HG03280 (cell line): ENCODE results near the gene PRCP.

ENCODE experiments used
- ATAC-seq: cut with Tn5 transposase; IDR thresholded peaks from one replicate; pipeline ENCODE4 v1.9.1; 2021; ENCODE audit warnings: mild to moderate bottlenecking, moderate library complexity; ENCODE audit not compliant: unreplicated experiment

The PRCP gene

GRCh38 chr11:82837650-82838049 is 62.6 kb downstream of the PRCP start:
- ATAC-seq = no peak

DNA sequence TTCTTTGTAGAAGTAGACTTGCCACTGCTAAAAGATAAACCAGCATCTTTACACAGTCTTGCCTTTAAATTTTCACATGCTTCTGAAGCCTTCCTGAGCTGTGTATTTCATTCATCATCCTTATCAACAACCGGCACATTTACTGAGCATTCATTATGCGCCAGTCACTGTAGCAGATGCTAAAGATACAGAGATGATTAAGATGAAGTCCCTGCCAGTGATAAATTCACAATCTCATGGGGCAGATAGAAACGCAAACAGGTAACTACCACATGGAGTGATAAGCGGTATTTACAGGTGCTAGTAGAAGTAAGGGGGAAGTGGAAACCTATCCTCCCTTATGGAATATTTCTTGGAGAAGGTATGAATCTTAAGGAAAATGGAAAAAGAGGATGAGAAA is 67.2 kb downstream of the PRCP start:
- no peak for ATAC-seq

DNA sequence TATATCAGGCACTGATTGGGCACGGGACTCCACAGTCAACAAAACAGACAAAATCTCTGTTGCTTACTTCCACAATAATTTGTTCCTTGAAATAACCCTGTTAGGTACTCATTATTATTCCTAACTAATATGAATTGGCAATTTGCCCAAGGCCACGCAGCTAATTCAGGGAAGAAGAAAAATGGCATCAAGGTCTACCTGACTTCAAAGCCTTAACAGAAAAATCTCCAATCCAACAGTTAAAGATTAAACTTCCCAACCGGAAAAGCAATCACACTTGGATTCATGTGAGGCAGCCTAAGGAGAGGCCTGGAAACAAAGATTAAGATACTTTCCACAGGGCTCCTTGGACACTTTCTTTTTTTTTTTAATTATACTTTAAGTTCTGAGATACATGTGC is 68.9 kb downstream of the PRCP start:
- ATAC-seq = no peak

DNA sequence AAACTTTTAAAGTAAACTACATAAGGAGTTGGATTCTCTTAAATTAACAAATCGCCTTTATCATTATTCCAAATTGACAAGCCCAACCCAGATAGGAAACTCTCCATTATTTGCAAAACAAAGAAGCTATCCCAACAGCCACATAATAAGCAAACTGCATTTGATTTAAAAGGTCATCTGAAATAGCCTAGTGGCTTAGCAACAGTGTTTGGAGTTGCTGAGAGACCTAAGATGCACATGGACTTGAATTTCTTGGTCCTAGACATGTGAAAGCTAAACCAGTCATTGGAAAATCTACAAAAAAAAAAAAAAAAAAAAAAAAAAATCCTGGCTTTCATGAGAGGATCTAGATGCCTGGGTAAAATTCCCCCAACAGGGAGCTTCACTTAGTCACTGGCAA is 69.5 kb downstream of the PRCP start:
- ATAC-seq = no peak

DNA sequence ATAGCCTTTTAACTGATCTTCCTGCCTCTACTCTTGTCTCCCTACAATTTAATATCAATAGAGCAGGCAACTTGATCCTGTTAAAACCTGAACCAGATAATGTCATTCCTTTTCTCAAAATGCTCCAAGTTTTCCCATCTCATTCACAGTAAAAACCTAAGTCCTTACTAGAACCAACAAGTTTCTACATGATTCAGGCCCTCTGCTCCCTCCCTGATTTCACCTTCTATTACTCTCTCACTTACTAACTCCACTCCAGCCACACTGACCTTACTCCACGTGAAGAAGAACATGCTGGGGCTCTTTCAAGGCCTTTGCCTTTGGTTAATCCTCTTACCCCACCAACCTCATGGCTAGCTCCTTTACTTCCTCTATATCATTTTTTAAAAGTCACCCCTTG is 71.1 kb downstream of the PRCP start:
- ATAC-seq = no peak

- no peak for ATAC-seq
Observed at GRCh38 chr11:82828472-82828871, 71.8 kb downstream of the PRCP start.

DNA sequence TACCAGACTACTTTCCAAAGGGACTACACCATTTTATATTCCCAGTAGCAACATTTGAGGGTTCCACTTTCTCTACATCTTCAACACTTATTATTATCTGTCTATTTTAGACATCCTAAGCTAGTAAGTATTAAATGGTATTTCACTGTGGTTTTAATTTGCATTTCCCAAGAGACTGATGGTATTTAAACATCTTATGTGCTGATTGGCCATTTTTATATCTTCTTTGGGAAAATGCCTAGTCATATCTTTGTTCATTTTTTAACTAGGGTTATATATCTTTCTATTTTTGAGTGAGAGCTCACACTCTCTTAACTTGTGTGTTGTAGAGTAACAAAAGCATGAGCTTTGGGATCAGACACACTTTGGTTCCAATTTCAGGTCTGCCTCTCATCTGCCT is 73.7 kb downstream of the PRCP start:
- no peak for ATAC-seq

- no peak for ATAC-seq
Observed at GRCh38 chr11:82823647-82824619, 76.3 kb downstream of the PRCP start.

DNA sequence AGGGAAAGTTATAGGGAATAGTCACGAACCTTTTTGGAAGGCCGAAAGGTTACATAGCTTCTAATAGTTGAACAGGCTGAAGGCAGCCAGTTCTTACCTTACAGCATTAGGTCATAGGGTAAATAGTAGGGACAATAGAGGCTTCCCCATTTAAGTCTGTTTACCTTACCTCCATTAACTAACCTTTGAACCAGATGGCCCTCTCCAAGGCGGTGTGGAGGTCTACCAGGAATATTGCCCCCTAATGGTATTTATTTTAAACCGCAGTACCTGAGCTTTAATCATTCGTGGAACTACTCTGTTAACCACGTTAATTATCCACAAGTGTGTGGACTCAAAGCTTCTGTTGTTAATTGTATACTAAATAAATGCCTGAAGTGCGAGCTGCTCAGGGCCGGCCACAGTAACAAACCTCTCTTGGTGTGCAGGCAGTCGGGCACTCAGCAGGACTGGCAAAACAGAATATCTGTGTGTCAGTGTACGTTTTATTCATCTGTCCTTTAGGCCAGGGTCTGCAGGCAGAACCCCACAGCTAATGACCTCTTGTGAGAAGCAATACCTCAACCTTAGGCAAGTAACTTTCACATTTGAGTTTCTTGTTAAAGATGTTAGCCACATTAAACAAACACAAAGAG is 81.7 kb downstream of the PRCP start:
- no peak for ATAC-seq

DNA sequence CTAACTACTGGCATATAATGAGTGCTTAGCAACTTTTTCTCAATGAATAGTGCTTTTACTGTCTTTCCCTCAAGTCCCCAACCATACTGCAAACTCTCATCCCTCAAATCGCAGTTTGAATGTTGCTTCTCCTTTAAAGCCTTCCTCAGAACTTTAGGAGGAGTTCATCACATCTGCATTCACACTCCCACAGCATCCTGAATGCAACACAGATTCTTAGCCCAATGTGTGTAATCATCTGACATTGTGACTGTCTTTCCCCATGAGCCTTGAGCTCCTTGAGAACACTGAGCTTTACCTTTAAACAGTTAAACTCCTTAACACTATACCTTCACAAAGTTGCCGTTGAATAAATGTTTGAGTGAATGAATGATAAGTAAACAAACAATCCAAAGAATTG is 84.8 kb downstream of the PRCP start:
- ATAC-seq = no peak

GRCh38 chr11:82814379-82814778 is 85.9 kb downstream of the PRCP start:
- ATAC-seq = no peak

DNA sequence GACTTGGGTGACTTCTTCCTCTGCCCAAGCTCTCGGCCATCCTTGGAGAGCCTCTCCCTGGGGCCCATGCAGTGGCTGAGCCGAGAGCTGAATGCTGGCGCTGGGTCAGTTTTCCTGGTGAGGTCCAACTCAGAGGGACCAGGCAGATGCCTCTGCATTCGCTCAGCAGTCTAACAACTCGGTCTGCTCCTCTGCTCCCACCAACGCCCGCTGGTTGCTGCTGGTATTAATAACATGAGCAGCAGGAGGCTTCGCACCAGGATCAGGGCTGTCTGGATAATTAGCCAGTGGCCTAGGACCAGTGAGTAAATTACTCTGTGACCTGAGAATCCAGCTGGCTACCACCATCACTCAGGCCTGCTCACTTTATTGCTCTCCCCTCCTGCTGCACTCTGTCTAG is 88.9 kb downstream of the PRCP start:
- no peak for ATAC-seq

DNA sequence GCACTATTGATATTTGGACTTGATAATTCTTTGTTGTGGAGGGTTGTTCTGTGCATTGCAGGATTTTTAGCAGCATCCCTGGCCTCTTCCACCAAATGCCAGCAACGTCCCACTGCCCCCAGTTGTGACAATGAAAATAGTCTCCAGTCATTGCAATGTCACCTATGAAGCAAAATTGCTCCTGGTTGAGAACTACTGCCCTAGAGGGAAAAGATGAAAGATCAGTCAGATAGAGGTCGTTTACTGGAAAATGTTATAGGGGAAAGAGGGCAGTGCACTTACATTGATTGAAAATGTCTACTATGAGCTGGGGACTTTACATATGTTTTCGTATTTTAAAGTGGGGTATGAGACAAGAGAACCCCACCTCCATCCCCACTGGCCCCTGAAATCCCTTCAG is 89.5 kb downstream of the PRCP start:
- no peak for ATAC-seq

- ATAC-seq = no peak
Observed at GRCh38 chr11:82810326-82810725, 89.9 kb downstream of the PRCP start.

DNA sequence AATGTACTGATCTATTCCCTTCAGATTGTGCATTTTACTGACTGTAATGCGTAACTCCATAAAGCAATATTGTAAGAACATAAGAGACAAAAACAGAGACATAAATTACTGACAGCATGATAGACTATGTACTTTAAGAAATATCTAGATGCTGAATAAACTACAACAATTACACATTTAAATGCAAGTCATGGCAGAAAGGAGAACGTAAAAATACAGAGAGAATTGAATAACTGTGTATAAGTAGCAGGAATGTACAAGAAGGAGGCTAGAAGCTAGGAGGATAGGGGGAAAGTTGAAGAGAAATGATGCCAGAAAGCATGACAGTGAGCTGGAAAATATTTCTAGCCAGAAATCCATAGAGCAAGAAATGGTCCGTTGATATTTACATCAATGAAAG is 92.6 kb downstream of the PRCP start:
- ATAC-seq = no peak

DNA sequence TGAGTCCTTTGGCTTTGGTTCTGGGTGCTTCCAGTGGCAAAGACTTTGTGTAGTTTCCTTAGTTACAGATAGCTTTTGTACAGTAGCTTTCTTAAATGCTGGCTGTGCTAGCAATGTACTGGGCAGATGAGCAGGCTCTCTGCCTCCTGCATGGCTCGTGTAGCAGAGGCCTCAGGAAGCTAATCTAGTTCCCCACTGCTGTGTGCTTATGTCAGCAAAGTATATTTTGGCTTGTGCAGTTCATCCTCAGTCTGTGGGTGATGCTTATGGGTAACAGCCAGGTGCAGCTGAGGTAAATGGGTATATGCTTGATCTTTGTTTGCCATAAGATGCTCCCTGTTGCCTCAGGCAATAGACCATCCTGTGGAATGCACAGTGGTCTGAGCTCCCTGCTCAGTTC is 97.5 kb downstream of the PRCP start:
- ATAC-seq = no peak

DNA sequence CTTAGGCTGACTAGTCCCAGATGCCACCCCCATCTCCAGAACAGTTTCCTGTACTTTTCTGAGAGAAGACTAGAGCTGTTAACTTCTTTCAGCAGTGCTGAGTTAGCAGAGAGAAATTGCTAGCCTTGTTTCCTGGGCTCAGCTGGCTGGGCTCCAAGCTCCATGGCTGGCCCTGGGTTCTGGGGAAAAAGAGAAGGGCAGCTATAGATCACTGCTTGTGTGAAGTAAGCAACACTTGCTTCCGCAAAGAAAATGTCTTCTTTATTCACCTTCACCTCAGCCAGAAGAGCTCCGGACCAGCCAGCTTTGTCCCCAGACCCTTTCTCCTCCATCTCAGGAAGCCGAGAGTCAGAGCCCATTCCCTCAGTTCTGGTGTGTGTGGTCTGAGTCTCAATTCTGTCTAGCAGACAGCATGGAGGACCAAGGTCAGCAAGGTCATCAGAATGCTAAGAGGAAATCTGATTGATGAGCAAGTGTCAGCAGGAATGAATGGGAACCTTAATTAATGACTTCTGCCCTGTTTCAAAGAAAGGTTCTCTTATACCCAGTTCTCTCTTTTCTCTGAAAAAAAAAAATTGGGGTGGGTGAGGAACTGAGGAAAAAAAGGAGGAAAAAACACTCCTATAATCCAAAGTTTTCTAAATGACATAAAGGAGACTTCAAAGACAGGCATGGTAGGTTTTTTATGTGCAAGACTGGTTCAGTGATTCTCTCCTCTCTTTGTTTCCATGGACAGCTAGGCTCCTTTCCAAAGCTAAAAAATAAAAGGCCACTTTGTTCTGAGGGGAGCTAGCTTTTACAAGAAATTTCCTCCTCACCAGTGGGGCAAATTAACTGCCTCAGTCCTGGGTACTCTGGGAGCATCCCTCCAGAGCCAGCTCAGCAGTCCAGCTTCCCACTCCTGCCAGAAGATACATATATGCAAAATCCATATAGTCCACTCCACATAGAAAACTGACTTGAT is 103.0 kb downstream of the PRCP start:
- no peak for ATAC-seq

DNA sequence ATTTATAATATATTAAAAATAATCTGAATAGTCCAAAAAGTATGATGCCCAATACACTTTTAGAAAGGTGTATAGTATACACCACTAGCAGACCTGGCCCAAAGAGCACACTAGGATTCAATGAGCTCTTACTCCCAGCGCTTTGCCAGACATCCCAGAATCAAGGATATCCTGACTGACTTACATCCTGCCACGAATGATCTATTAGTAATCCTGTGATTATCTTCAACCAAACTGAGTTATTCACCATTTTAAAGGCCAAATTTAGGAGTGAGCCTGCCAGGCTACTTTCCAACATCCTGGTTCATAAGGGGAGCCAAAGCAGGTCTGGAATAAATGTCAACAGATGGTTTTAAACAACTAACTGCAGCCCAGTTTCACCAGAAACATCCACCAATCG is 105.7 kb downstream of the PRCP start:
- ATAC-seq = no peak

GRCh38 chr11:82792822-82793569 is 107.2 kb downstream of the PRCP start:
- no peak for ATAC-seq

GRCh38 chr11:82792319-82792718 is 107.9 kb downstream of the PRCP start:
- no peak for ATAC-seq

DNA sequence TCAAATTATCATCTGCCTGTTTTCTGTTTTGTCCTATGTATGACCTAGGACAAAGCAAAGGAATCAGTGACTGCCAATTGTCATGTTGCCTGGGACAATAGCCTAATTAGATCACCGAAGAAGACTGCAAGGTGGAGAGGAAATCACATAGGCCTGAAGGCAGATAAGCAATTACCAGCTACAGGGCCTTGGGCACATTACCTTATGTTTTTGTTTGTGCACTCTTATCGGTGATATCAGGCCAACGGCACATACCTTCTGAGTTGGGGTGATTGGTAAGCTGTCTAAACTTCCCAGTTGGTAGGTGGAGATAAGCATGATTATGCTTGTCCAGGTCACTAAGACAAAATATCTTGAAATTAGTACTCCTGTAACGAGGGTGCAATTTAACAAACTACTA is 108.5 kb downstream of the PRCP start:
- no peak for ATAC-seq
